Osteoblast (primary cell): Measurements from ENCODE around the gene KLHDC4. TPM values are rescaled to one million over a fixed set of nuclear protein-coding genes. Genes with fewer than 3 reads are reported as not detected.

Source experiments
- DNase-seq: peaks from one replicate; pipeline ENCODE4 v3.0.0; 2011; ENCODE audit warnings: low spot score, mixed read lengths; ENCODE audit not compliant: insufficient read length; ENCODE audit errors: missing footprints
- H2AFZ ChIP-seq: 2 replicates; pipeline ENCODE4 v1.6.0; 2011; ENCODE audit warnings: mild to moderate bottlenecking, low read length
- H3K27ac ChIP-seq: 2 replicates; pipeline ENCODE4 v1.5.1; 2011; ENCODE audit warnings: mild to moderate bottlenecking, low read depth, low read length, moderate library complexity
- H3K27me3 ChIP-seq: 2 replicates; pipeline ENCODE4 v1.6.0; 2012; ENCODE audit warnings: mild to moderate bottlenecking, control low read depth, inconsistent platforms, low read length, moderate library complexity; ENCODE audit not compliant: insufficient read depth
- H3K36me3 ChIP-seq: 2 replicates; pipeline ENCODE4 v1.5.1; 2011; ENCODE audit warnings: mild to moderate bottlenecking, low read length, control low read depth, moderate library complexity; ENCODE audit not compliant: insufficient read depth
- H3K4me1 ChIP-seq: 2 replicates; pipeline ENCODE4 v1.5.1; 2011; ENCODE audit warnings: mild to moderate bottlenecking, low read length, control low read depth, moderate library complexity; ENCODE audit not compliant: insufficient read depth
- H3K4me2 ChIP-seq: 2 replicates; pipeline ENCODE4 v1.6.0; 2011; ENCODE audit warnings: mild to moderate bottlenecking, low read length; ENCODE audit not compliant: insufficient read depth
- H3K4me3 ChIP-seq: fragments of 200-600 bp; sonication (generic); 3 replicates; pipeline ENCODE4 v1.5.1; 2012; ENCODE audit warnings: mild to moderate bottlenecking, low read length, inconsistent platforms; ENCODE audit not compliant: insufficient read depth
- H3K79me2 ChIP-seq: 2 replicates; pipeline ENCODE4 v1.6.0; 2012; ENCODE audit warnings: mild to moderate bottlenecking, low read length, control low read depth, inconsistent platforms; ENCODE audit not compliant: insufficient read depth
- H3K9me3 ChIP-seq: 2 replicates; pipeline ENCODE4 v1.5.1; 2011; ENCODE audit warnings: low read depth, low read length, control low read depth
- H4K20me1 ChIP-seq: 2 replicates; pipeline ENCODE4 v1.6.0; 2012; ENCODE audit warnings: mild to moderate bottlenecking, low read length, control low read depth; ENCODE audit not compliant: insufficient read depth
- total RNA-seq: library from RNA; depleted of rRNA; stranded (reverse); fragments of >200 nt; gene quantifications from 2 replicates; pipeline ENCODE4 v1.2.3, GENCODE V29; 2012
- TF ChIP-seq, protein P1 (sequence below): IDR thresholded peaks from 2 replicates; pipeline ENCODE4 v1.5.1; 2011; ENCODE audit warnings: mild to moderate bottlenecking, low read depth, low read length, moderate library complexity; ENCODE audit errors: extremely low read depth

The KLHDC4 gene
- total RNA-seq, 1 donor = 22.1 TPM

DNA sequence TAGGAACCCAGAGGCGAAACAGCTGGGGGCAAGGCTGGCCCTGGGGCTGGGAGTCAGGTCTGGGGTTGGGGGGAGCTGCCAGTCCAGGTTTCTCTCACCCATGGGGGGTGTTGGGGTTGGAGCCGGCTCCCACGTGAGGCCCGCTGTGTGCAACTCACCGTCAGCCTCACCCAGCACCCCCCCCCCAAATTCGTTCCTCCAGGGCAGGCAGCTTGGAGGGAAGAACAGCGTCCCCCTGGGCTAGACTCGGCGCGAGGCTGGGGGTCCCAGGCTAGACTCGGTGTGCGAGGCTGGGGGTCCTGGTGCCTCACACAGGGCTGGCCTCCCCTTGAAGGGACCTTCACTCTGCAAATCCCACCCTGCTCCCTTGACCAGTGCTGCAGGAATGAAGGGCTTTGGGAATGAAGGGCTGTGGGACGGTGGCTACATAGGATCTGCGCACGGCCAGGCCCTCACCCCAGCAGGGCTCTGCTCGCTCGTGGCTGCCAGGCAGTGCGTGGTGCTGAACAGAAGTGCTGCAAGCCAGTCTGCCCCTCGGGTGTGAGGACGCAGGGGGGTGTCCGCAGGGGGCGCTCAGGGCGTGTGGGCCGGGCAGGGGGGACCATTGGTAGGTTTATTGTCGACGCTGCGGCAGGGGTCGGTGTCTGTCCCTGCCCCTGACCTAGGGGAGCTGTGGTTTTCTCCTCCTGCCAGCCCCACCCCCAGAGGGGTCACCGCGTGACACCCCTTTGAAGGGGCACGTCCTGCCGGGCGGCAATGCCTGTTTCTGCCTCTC is 74.7 kb downstream of the KLHDC4 start:
- TF ChIP-seq, protein P1, sequence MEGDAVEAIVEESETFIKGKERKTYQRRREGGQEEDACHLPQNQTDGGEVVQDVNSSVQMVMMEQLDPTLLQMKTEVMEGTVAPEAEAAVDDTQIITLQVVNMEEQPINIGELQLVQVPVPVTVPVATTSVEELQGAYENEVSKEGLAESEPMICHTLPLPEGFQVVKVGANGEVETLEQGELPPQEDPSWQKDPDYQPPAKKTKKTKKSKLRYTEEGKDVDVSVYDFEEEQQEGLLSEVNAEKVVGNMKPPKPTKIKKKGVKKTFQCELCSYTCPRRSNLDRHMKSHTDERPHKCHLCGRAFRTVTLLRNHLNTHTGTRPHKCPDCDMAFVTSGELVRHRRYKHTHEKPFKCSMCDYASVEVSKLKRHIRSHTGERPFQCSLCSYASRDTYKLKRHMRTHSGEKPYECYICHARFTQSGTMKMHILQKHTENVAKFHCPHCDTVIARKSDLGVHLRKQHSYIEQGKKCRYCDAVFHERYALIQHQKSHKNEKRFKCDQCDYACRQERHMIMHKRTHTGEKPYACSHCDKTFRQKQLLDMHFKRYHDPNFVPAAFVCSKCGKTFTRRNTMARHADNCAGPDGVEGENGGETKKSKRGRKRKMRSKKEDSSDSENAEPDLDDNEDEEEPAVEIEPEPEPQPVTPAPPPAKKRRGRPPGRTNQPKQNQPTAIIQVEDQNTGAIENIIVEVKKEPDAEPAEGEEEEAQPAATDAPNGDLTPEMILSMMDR = no peak
- no peak overlapping the region for H3K4me3 ChIP-seq
- H3K36me3 ChIP-seq = no peaks in the 10 kb centered on the region
- no peaks in the 10 kb centered on the region for H3K9me3 ChIP-seq
- H3K27ac ChIP-seq = no peak overlapping the region
- no peaks in the 10 kb centered on the region for H3K4me1 ChIP-seq
- DNase-seq = peak; percentile 90
- H4K20me1 ChIP-seq = no peaks in the 10 kb centered on the region
- H3K79me2 ChIP-seq = no peaks in the 10 kb centered on the region
- no peak overlapping the region for H2AFZ ChIP-seq
- peaks cover 16% of the 10 kb centered on the region for H3K27me3 ChIP-seq
- H3K4me2 ChIP-seq = no peak overlapping the region

DNA sequence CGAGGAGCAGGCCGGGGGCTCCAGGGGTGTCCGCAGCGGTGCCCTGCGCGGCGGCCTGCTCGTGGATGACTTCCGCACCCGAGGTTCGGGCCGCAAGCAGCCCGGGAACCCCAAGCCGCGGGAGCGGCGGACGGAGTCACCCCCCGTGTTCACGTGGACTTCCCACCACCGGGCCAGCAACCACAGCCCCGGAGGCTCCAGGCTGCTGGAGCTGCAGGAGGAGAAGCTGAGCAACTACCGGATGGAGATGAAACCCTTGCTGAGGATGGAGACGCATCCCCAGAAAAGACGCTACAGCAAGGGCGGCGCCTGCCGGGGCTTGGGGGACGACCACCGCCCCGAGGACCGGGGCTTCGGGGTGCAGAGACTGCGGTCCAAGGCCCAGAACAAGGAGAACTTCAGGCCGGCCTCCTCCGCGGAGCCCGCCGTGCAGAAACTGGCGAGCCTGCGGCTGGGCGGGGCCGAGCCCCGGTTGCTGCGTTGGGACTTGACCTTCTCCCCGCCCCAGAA is 75.8 kb downstream of the KLHDC4 start:
- Histone ChIP-seq H3K4me2 (no peak overlapping the region), H2AFZ (no peak overlapping the region), H3K27me3 (peaks cover 16% of the 10 kb centered on the region), H3K36me3 (no peaks in the 10 kb centered on the region), H3K27ac (no peak overlapping the region), H3K9me3 (no peaks in the 10 kb centered on the region), H4K20me1 (no peaks in the 10 kb centered on the region), H3K4me1 (no peaks in the 10 kb centered on the region), H3K4me3 (no peak overlapping the region), H3K79me2 (no peaks in the 10 kb centered on the region)
- TF ChIP-seq, protein P1 = no peak
- no peak for DNase-seq

- Histone ChIP-seq H3K9me3 (no peaks in the 10 kb centered on the region), H3K27ac (no peak overlapping the region), H3K27me3 (peaks cover 21% of the 10 kb centered on the region), H3K36me3 (no peaks in the 10 kb centered on the region), H3K4me1 (no peaks in the 10 kb centered on the region), H2AFZ (no peak overlapping the region), H3K79me2 (no peaks in the 10 kb centered on the region), H4K20me1 (no peaks in the 10 kb centered on the region), H3K4me2 (no peak overlapping the region), H3K4me3 (no peak overlapping the region)
- peak; percentile 91 for DNase-seq
- TF ChIP-seq, protein P1 = no peak
These were observed 76.6 kb downstream of the KLHDC4 start for GRCh38 chr16:87688876-87689815.
